ENCODE results near the gene RASA3. TPM values are rescaled to one million over a fixed set of nuclear protein-coding genes. Genes with fewer than 3 reads are reported as not detected.

Gene RASA3
- total and polyA plus RNA-seq, 9 of the 15 experiments (the other 6 are each of a cell fraction or from before 2014, with no cell fraction given), result 0.72 to 25.3 (median 14.4) TPM

DNA sequence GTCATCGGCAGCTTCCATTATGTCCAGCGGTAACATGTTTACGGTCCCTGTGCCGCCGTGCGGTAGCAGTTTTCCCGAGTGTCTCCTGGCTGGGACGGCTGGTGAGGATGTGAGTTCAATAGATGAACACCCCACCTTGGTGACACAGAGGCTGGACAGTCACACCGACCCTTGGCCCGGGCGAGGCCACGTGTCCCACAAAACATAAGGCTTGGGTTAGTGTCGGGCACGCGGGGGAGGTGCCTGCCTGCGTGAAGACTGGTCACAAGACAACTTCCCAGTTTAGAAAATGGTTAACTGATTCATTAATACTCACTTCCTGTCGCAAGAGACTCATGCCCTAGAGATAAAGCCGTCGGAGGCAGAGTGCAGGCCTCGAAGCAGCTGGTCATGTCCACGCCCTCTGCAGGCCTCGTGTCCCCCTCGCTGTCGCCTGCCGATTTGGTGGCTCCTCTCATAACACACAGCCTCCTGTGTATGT lies 17.2 kb downstream of the RASA3 start (continued):
- TF ChIP-seq, protein P1, sequence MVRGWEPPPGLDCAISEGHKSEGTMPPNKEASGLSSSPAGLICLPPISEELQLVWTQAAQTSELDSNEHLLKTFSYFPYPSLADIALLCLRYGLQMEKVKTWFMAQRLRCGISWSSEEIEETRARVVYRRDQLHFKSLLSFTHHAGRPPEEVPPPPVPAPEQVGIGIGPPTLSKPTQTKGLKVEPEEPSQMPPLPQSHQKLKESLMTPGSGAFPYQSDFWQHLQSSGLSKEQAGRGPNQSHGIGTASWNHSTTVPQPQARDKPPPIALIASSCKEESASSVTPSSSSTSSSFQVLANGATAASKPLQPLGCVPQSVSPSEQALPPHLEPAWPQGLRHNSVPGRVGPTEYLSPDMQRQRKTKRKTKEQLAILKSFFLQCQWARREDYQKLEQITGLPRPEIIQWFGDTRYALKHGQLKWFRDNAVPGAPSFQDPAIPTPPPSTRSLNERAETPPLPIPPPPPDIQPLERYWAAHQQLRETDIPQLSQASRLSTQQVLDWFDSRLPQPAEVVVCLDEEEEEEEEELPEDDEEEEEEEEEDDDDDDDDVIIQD (CRISPR knock-in tag; IDR thresholded peaks at IDR 0.05), result no peak
- TF ChIP-seq, protein P2, sequence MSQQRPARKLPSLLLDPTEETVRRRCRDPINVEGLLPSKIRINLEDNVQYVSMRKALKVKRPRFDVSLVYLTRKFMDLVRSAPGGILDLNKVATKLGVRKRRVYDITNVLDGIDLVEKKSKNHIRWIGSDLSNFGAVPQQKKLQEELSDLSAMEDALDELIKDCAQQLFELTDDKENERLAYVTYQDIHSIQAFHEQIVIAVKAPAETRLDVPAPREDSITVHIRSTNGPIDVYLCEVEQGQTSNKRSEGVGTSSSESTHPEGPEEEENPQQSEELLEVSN (IDR thresholded peaks at IDR 0.05; ENCODE audit: borderline replicate concordance in 1 of 2, extremely low read depth in 1 of 2, insufficient read depth in 1 of 2, insufficient read length in 1 of 2, low read depth in 1 of 2, low read length in 1 of 2, poor library complexity in 1 of 2, severe bottlenecking in 1 of 2), result peak; percentile 81 to 92
- no peak for TF ChIP-seq NCOA1 (IDR thresholded peaks at IDR 0.05; ENCODE audit: low read depth)
- TF ChIP-seq ATF7 (IDR thresholded peaks at IDR 0.05), result peak; percentile 27; the same call in 1 of the 2 replicates
- TF ChIP-seq, protein P3, sequence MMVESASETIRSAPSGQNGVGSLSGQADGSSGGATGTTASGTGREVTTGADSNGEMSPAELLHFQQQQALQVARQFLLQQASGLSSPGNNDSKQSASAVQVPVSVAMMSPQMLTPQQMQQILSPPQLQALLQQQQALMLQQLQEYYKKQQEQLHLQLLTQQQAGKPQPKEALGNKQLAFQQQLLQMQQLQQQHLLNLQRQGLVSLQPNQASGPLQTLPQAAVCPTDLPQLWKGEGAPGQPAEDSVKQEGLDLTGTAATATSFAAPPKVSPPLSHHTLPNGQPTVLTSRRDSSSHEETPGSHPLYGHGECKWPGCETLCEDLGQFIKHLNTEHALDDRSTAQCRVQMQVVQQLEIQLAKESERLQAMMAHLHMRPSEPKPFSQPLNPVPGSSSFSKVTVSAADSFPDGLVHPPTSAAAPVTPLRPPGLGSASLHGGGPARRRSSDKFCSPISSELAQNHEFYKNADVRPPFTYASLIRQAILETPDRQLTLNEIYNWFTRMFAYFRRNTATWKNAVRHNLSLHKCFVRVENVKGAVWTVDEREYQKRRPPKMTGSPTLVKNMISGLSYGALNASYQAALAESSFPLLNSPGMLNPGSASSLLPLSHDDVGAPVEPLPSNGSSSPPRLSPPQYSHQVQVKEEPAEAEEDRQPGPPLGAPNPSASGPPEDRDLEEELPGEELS (CRISPR knock-in tag; IDR thresholded peaks at IDR 0.05; ENCODE audit: borderline replicate concordance), result no peak
- TF ChIP-seq SNIP1 (IDR thresholded peaks at IDR 0.05; ENCODE audit: low read depth), result no peak
- TF ChIP-seq MEIS2 (IDR thresholded peaks at IDR 0.05; ENCODE audit: partially characterized antibody), result peak; percentile 5
- 0 out of 2 replicates have a peak, but pooled peaks have one; percentile 13 for TF ChIP-seq CEBPB (tag; IDR thresholded peaks at IDR 0.05)
- peak; percentile 87 for TF ChIP-seq ZNF175 (CRISPR knock-in tag; IDR thresholded peaks at IDR 0.05; ENCODE audit: low read depth)
- TF ChIP-seq, protein P4, sequence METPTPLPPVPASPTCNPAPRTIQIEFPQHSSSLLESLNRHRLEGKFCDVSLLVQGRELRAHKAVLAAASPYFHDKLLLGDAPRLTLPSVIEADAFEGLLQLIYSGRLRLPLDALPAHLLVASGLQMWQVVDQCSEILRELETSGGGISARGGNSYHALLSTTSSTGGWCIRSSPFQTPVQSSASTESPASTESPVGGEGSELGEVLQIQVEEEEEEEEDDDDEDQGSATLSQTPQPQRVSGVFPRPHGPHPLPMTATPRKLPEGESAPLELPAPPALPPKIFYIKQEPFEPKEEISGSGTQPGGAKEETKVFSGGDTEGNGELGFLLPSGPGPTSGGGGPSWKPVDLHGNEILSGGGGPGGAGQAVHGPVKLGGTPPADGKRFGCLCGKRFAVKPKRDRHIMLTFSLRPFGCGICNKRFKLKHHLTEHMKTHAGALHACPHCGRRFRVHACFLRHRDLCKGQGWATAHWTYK (CRISPR knock-in tag; IDR thresholded peaks at IDR 0.05), result peak; percentile 65; the same call in 1 of the 2 replicates
- TF ChIP-seq L3MBTL2 (IDR thresholded peaks at IDR 0.05), result peak; percentile 98
- TF ChIP-seq, protein P5, sequence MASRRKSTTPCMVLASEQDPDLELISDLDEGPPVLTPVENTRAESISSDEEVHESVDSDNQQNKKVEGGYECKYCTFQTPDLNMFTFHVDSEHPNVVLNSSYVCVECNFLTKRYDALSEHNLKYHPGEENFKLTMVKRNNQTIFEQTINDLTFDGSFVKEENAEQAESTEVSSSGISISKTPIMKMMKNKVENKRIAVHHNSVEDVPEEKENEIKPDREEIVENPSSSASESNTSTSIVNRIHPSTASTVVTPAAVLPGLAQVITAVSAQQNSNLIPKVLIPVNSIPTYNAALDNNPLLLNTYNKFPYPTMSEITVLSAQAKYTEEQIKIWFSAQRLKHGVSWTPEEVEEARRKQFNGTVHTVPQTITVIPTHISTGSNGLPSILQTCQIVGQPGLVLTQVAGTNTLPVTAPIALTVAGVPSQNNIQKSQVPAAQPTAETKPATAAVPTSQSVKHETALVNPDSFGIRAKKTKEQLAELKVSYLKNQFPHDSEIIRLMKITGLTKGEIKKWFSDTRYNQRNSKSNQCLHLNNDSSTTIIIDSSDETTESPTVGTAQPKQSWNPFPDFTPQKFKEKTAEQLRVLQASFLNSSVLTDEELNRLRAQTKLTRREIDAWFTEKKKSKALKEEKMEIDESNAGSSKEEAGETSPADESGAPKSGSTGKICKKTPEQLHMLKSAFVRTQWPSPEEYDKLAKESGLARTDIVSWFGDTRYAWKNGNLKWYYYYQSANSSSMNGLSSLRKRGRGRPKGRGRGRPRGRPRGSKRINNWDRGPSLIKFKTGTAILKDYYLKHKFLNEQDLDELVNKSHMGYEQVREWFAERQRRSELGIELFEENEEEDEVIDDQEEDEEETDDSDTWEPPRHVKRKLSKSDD (conservative IDR thresholded peaks at IDR 0.05; ENCODE audit: low read length), result no peak
- TF ChIP-seq ZKSCAN1 (IDR thresholded peaks at IDR 0.05; ENCODE audit: low read depth, low read length), result no peak
- no peak for TF ChIP-seq ATF1 (CRISPR knock-in tag; IDR thresholded peaks at IDR 0.05)
- TF ChIP-seq ATF1 (tag; IDR thresholded peaks at IDR 0.05), result peak; percentile 63
- no peak for TF ChIP-seq ZC3H11A (IDR thresholded peaks at IDR 0.05; ENCODE audit: low read depth, low read length)
- TF ChIP-seq, protein P6, sequence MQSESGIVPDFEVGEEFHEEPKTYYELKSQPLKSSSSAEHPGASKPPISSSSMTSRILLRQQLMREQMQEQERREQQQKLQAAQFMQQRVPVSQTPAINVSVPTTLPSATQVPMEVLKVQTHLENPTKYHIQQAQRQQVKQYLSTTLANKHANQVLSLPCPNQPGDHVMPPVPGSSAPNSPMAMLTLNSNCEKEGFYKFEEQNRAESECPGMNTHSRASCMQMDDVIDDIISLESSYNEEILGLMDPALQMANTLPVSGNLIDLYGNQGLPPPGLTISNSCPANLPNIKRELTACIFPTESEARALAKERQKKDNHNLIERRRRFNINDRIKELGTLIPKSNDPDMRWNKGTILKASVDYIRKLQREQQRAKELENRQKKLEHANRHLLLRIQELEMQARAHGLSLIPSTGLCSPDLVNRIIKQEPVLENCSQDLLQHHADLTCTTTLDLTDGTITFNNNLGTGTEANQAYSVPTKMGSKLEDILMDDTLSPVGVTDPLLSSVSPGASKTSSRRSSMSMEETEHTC (IDR thresholded peaks at IDR 0.05), result peak; percentile 54; the same call in 1 of the 2 replicates
- peak; percentile 77 for TF ChIP-seq CXXC5 (CRISPR knock-in tag; IDR thresholded peaks at IDR 0.05)

All from K562 (cell line).